GM12878 (cell line): Measurements from ENCODE around the gene OR5L1.

Source experiments
- ASH2L ChIP-seq: fragments of 300-600, 200-600 bp; sonication (generic); IDR thresholded peaks from 2 replicates; pipeline ENCODE4 v1.6.1; 2017; ENCODE audit warnings: low read depth, mild to moderate bottlenecking, borderline replicate concordance
- CTCF ChIP-seq, 3 experiments: IDR thresholded peaks in 2 of 3; conservative IDR thresholded peaks in 1 of 3; 2 replicates each; pipeline ENCODE4 v1.5.1; 2011; ENCODE audit warnings: low read depth in 3 of 3, low read length in 3 of 3, mild to moderate bottlenecking in 3 of 3, control low read depth in 2 of 3, moderate library complexity in 2 of 3, inconsistent platforms in 1 of 3, mixed read lengths in 1 of 3; ENCODE audit not compliant: control insufficient read depth in 2 of 3, insufficient read depth in 1 of 3; ENCODE audit errors: extremely low read depth in 1 of 3
- EZH2 ChIP-seq: IDR thresholded peaks from 2 replicates; pipeline ENCODE4 v1.6.1; 2012; ENCODE audit warnings: low read depth, mild to moderate bottlenecking, control low read depth, inconsistent platforms, low read length, borderline replicate concordance; ENCODE audit not compliant: control insufficient read depth
- FOXK2 ChIP-seq: fragments of 450-650 bp; IDR thresholded peaks from 2 replicates; pipeline ENCODE4 v1.6.1; 2017; ENCODE audit warnings: mild to moderate bottlenecking, moderate library complexity
- GABPA ChIP-seq: IDR thresholded peaks from 2 replicates; pipeline ENCODE4 v1.6.1; 2014; ENCODE audit warnings: antibody characterized with exemption, low read depth, mild to moderate bottlenecking, inconsistent platforms
- HDAC6 ChIP-seq: fragments of 200-600 bp; sonication (generic); IDR thresholded peaks from one replicate; pipeline ENCODE4 v1.8.0; 2017; ENCODE audit warnings: antibody characterized with exemption; ENCODE audit not compliant: unreplicated experiment
- KAT2A ChIP-seq: conservative IDR thresholded peaks from 2 replicates; pipeline ENCODE4 v1.6.1; 2011; ENCODE audit warnings: low read depth, low read length; ENCODE audit not compliant: control insufficient read depth
- MAX ChIP-seq: IDR thresholded peaks from 2 replicates; pipeline ENCODE4 v1.6.1; 2012; ENCODE audit warnings: low read depth, low read length, improper control_type of control experiment
- POLR2A ChIP-seq: IDR thresholded peaks from 2 replicates; pipeline ENCODE4 v1.6.1; 2011; ENCODE audit warnings: low read depth, mild to moderate bottlenecking, low read length
- RAD51 ChIP-seq: fragments of 450-650 bp; IDR thresholded peaks from 2 replicates; pipeline ENCODE4 v1.6.1; 2016; ENCODE audit warnings: moderate library complexity, mild to moderate bottlenecking, inconsistent platforms
- RBBP5 ChIP-seq: fragments of 200-600 bp; sonication (generic); conservative IDR thresholded peaks from 2 replicates; pipeline ENCODE4 v1.6.1; 2016
- TCF12 ChIP-seq: IDR thresholded peaks from 2 replicates; pipeline ENCODE4 v1.6.1; 2011; ENCODE audit warnings: low read depth, mild to moderate bottlenecking, low read length
- USF2 ChIP-seq: IDR thresholded peaks from 2 replicates; pipeline ENCODE4 v1.6.1; 2011; ENCODE audit warnings: low read depth, low read length, improper control_type of control experiment, borderline replicate concordance
- ZBTB33 ChIP-seq: fragments of 450-650 bp; IDR thresholded peaks from 2 replicates; pipeline ENCODE4 v1.6.1; 2017; ENCODE audit warnings: mild to moderate bottlenecking

- no peak for TF ChIP-seq USF2
- TF ChIP-seq ZBTB33, result no peak
- TF ChIP-seq CTCF (IDR thresholded peaks at IDR 0.05 in 2 of 3, conservative IDR thresholded peaks at IDR 0.05 in 1 of 3; ENCODE audit: control insufficient read depth in 2 of 3, extremely low read depth in 1 of 3, insufficient read depth in 1 of 3, low read depth in 3 of 3, low read length in 3 of 3), result no peak
- no peak for TF ChIP-seq RAD51
- TF ChIP-seq MAX, result no peak
- TF ChIP-seq EZH2, result no peak
- no peak for TF ChIP-seq POLR2A
- no peak for TF ChIP-seq TCF12
- no peak for TF ChIP-seq RBBP5
- TF ChIP-seq KAT2A, result no peak
- TF ChIP-seq FOXK2, result no peak
- no peak for TF ChIP-seq GABPA
- TF ChIP-seq ASH2L, result no peak
- no peak for TF ChIP-seq HDAC6
Measured at GRCh38 chr11:55793321-55793720, 17.8 kb upstream of the OR5L1 start.
